ENCODE measurements around the gene CRYBG3. TPM values are rescaled to one million over a fixed set of nuclear protein-coding genes. Genes with fewer than 3 reads are reported as not detected.

Gene CRYBG3
- total RNA-seq, 3 donors from 2014 or later (not counting 1 experiment from before 2014, with no cell fraction given), result 1.1 to 2.4 (median 1.8) TPM

DNA sequence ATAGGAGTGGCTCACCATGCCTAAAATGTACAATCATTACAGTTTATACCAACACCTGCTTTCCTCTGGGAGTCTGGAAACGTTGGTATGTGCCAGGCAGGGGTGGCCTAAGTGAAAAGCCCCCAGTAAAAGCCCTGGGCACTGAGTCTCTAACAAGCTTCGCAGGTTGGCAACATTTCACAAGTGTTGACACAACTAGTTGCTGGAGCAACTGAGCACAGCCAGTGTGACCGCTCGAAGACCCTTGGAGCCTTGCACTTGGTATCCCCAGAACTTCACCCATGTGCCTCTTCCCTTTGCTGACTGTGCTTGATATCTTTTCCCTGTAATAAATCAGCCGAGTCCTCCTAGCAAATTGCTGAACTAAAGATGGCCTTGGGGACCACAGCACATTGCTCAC lies 147.7 kb downstream of the CRYBG3 start:
- H3K9me3 ChIP-seq (ENCODE audit: control insufficient read depth, insufficient read depth, low read length), result no peaks in the 10 kb centered on the region
- Mint-ChIP-seq H3K36me3 (no peaks in the 10 kb centered on the region), H3K27ac (no peak overlapping the region), H3K4me1 (peaks cover 26 to 30% of the 10 kb centered on the region in 2 donors), H3K4me3 (no peak overlapping the region), H3K9me3 (no peaks in the 10 kb centered on the region), H3K27me3 (ENCODE audit: low read depth in 2 of 2) (no peaks in the 10 kb centered on the region)
- ATAC-seq (no peak), DNase-seq (no peak)
- 90% methylated on average over 4 of the region's 5 CpGs for WGBS (ENCODE audit: insufficient coverage)
- H3K27me3 ChIP-seq (ENCODE audit: control insufficient read depth, insufficient read depth, low read length), result no peaks in the 10 kb centered on the region
- no peak overlapping the region for H3K4me3 ChIP-seq (ENCODE audit: low read length)
- intact Hi-C loops (cut with micrococcal nuclease), result no loop called here
- TF ChIP-seq, protein P1, sequence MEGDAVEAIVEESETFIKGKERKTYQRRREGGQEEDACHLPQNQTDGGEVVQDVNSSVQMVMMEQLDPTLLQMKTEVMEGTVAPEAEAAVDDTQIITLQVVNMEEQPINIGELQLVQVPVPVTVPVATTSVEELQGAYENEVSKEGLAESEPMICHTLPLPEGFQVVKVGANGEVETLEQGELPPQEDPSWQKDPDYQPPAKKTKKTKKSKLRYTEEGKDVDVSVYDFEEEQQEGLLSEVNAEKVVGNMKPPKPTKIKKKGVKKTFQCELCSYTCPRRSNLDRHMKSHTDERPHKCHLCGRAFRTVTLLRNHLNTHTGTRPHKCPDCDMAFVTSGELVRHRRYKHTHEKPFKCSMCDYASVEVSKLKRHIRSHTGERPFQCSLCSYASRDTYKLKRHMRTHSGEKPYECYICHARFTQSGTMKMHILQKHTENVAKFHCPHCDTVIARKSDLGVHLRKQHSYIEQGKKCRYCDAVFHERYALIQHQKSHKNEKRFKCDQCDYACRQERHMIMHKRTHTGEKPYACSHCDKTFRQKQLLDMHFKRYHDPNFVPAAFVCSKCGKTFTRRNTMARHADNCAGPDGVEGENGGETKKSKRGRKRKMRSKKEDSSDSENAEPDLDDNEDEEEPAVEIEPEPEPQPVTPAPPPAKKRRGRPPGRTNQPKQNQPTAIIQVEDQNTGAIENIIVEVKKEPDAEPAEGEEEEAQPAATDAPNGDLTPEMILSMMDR (IDR thresholded peaks at IDR 0.05), result no peak
- H3K4me1 ChIP-seq (ENCODE audit: control insufficient read depth, insufficient read depth, low read length), result peaks cover 12% of the 10 kb centered on the region
- no peak overlapping the region for H3K27ac ChIP-seq (ENCODE audit: low read length)
- H3K36me3 ChIP-seq (ENCODE audit: control insufficient read depth, insufficient read depth, low read length), result peaks cover 11% of the 10 kb centered on the region

DNA sequence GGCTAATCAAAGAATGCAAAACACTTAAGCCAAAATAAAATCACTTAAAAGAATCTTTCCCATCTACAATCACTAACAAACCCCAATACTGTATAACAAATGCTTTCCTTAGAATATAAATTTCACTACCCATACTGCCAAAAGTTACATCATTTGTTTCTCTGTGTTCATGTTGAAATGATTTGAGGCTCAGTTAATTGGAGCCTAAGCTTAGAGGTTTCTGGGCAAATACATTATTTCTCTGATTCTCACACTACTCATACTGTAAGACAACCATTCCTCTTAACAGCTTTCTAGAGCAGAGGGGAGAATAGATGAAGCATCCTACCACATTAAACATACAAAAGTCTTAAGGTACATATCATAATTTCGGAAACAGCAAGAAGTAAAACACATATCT lies 148.3 kb downstream of the CRYBG3 start:
- no peak for DNase-seq
- Mint-ChIP-seq H3K27ac (peak overlapping the region in 1 of 2 donors; percentile 74), H3K9me3 (no peaks in the 10 kb centered on the region), H3K4me1 (peaks cover 26 to 35% of the 10 kb centered on the region in 2 donors), H3K36me3 (no peaks in the 10 kb centered on the region), H3K4me3 (peak overlapping the region; percentile 47), H3K27me3 (ENCODE audit: low read depth in 2 of 2) (no peaks in the 10 kb centered on the region)
- no peak overlapping the region for H3K4me3 ChIP-seq (ENCODE audit: low read length)
- no peak for ATAC-seq
- TF ChIP-seq, protein P1 (IDR thresholded peaks at IDR 0.05), result no peak
- H3K36me3 ChIP-seq (ENCODE audit: control insufficient read depth, insufficient read depth, low read length), result peaks cover 11% of the 10 kb centered on the region
- intact Hi-C loops (cut with micrococcal nuclease), result no loop called here
- no peaks in the 10 kb centered on the region for H3K9me3 ChIP-seq (ENCODE audit: control insufficient read depth, insufficient read depth, low read length)
- peaks cover 12% of the 10 kb centered on the region for H3K4me1 ChIP-seq (ENCODE audit: control insufficient read depth, insufficient read depth, low read length)
- no peak overlapping the region for H3K27ac ChIP-seq (ENCODE audit: low read length)
- H3K27me3 ChIP-seq (ENCODE audit: control insufficient read depth, insufficient read depth, low read length), result no peaks in the 10 kb centered on the region
- 100% methylated on average over 1 of the region's 1 CpG for WGBS (ENCODE audit: insufficient coverage)

- intact Hi-C loops (cut with micrococcal nuclease), result no loop called here
- H3K27ac ChIP-seq (ENCODE audit: low read length), result peak overlapping the region; percentile 1
- no peaks in the 10 kb centered on the region for H3K9me3 Mint-ChIP-seq
- peak overlapping the region; percentile 87 for H3K4me3 Mint-ChIP-seq
- no peaks in the 10 kb centered on the region for H3K36me3 Mint-ChIP-seq
- 81% methylated on average over 9 of the region's 9 CpGs for WGBS (ENCODE audit: insufficient coverage)
- peak overlapping the region; percentile 74 to 83 for H3K27ac Mint-ChIP-seq
- no peak for ATAC-seq
- H3K4me3 ChIP-seq (ENCODE audit: low read length), result peak overlapping the region; percentile 36
- no peaks in the 10 kb centered on the region for H3K9me3 ChIP-seq (ENCODE audit: control insufficient read depth, insufficient read depth, low read length)
- no peak for DNase-seq
- TF ChIP-seq, protein P1 (IDR thresholded peaks at IDR 0.05), result no peak
- H3K27me3 ChIP-seq (ENCODE audit: control insufficient read depth, insufficient read depth, low read length), result no peaks in the 10 kb centered on the region
- peaks cover 26 to 36% of the 10 kb centered on the region in 2 donors for H3K4me1 Mint-ChIP-seq
- H3K36me3 ChIP-seq (ENCODE audit: control insufficient read depth, insufficient read depth, low read length), result peaks cover 5% of the 10 kb centered on the region
- H3K27me3 Mint-ChIP-seq (ENCODE audit: low read depth in 2 of 2), result no peaks in the 10 kb centered on the region
- peaks cover 12% of the 10 kb centered on the region for H3K4me1 ChIP-seq (ENCODE audit: control insufficient read depth, insufficient read depth, low read length)
Observed at GRCh38 chr3:97970956-97971620, 149.3 kb downstream of the CRYBG3 start.
